GM19099 (cell line): Measurements from ENCODE around the gene TRAK1.

Source experiments
- POLR2A ChIP-seq: IDR thresholded peaks from 3 replicates; pipeline ENCODE4 v1.6.1; 2011; ENCODE audit warnings: low read depth; ENCODE audit not compliant: insufficient read length; ENCODE audit errors: extremely low read depth

TRAK1 gene

DNA sequence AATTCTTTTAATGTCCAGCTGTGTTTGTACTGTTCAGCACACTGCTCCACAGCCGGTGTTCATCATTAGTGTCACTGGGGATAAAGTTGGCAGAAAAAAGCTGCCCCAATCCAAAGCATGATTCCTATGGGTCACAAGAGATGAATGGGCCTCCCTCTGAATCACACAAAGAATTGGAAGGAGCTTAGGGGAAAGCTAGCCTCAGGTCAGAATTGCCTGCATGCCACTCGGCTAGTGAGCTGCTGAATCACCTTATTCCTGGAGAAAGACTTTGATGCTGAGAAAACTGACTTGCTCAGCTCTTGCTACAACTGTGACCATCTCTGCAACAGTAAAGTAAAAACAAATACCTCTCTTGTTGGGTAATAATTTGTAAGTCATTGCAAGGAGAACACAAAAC lies 171.4 kb downstream of the TRAK1 start:
- no peak for TF ChIP-seq POLR2A

DNA sequence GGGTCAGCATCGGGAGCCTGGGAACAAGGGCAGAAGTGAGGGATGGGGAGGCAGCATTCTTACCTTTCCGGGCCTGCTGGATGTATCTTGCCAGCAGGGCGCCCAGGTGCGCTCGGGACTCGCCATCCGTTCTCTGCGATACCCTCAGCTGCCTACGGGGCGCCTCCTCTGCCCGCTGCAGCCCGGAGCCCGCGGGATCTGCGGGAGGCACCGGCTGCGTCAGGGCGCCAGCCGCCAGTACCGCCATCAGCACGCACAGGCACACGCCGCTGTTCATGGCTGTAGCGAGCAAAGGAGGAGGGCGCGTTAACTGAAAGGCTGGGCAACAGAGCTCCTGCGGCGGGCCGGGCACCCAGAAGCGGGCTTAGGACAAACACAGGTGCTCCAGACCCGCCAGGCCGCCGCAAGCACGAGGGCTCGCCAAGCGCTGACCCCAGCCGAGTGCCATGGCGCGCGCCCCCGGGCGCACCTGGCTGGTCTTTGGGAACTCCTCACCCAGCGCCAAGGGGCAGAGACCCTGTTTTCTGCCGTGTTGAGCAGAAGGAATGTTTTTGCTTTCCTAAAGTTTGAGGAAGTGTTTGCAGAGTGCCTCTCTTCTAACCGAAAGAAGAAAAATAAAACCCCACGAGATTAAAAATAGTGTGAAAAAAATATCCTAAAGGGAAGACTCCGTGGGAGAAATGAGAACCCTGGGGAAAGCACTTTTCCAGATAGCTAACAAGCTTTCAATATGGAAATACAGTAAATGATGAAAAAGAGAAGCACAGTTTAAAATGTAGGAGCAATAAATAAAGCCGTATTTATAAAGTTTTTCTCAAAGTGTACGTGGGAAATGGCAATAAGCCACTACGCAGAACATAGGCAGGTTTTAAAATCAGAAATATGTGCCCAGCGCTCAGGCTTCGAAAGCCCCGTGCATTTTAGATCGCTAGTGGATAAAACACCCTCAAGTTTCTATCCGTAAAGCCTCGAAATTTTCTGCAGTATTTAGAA lies 172.5 kb downstream of the TRAK1 start:
- no peak for TF ChIP-seq POLR2A

DNA sequence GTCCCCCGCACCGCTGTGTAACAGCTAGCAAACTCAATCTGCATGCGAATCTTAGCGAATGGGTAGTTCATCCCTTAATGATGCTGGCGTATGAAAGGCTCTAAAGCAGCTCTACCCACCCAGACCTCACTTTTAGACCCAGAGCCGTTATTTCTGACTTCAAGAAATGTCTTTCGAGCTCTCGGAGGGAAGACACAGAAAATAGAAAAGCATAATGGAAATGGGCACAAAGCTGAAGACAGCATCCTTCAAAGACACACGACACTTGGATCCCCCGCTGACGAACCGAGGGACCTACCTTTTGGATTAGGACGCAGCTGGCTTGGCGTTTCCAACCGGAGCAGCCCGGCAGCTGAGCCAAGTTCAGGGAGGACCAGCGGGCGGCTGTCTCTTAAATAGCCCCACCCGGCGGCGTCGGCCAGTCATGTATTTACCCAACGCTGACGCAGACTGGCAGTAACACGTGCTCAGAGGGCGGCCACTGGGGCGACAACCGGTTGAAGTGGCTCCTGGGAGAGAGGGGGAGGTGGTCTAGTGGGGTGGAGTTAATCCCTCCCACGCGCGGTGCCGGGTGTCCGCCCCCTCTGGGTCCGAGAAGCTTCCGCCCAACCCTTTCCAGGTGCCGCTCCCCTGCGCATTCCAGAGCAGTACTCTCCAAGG lies 173.4 kb downstream of the TRAK1 start:
- TF ChIP-seq POLR2A, result no peak

DNA sequence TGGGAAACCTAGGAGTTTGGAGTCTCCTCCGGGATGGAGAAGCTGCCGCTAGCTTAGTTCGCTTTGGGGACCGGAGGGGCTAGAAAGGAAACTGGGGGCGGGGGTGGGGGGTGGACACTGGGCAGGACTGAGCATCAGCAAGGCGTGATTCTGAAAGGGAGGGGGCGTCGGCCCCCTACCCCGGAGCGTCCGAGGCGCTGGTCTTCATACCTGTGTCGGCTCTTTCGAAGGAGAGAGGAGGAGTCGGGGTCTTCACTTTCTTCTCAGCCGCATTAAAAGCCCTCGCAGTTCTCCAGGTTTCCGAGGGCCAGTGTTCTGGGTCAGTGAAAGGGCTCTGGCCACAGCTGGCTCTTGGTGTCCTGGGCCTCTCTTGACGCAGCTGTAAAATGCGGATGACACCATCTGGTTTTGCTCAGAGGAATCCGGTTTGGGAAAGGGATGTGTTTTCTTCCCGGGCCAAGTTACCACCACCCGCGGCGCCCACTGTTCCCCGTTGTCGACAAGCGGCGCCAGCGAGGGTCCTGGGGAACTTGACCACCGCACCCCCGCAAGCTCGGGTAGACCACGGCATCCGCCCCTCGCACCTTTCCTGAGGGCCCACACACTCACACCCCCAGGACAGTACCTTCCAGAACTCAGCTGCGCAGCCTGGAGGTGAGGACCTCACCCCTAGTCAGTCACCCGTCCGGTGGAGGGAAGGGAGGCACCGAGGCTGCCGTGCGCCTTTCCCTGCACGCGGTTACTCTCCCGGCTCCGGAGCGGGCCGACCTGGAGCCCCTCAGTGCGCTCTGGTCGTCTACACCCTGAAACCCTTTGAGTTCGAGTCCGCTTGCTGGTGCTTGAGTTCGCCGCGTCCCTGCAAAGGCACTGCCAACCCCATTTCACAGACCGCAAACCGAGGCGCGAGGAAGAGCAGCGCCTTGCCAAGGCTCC lies 174.2 kb downstream of the TRAK1 start:
- TF ChIP-seq POLR2A, result no peak

DNA sequence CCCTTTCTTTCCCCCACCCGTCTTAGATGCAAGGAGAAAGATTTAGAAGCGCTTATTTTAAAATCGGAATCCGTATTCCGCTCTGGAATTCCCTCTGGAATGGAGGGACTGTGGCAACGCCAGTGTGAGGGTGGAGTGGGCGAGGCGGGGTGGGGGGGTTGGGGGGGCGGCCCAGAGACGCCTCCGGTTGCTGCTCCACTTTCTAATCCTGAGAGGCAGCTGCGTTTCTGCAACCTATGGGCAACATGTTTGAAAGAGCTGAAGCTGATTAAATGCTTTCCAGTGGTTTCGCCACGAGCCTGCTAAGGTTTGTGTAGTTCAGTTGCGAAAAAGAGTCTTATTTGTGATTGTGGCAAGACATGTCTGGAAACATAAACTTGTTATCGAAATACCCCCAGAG lies 174.9 kb downstream of the TRAK1 start, which contains the start of gene CCK:
Gene CCK (minus strand): TSS at position 101 of the 400 bp plus-strand sequence. CDS start 2,555 bp downstream, outside the sequence.
- no peak for TF ChIP-seq POLR2A

DNA sequence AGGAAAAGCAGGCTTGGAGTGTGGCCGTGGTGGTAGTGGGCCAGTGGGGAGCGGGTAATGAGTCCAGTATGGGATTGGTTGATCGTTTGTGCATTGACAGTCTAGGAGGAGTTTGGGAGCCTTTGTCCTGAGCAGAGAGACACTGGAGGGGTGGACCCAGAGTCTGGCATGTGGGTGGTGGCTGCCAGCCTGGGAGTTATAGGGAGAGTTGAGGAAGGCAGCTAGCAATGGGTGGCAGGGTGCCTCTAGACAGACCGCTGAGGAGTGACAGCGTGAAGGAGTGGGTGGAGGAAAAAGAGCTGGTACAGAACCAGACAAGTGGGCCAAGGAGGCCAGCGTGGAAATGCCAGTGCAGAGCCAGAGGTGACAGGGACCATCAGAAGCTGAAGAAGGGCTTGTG lies 176.7 kb downstream of the TRAK1 start:
- no peak for TF ChIP-seq POLR2A

DNA sequence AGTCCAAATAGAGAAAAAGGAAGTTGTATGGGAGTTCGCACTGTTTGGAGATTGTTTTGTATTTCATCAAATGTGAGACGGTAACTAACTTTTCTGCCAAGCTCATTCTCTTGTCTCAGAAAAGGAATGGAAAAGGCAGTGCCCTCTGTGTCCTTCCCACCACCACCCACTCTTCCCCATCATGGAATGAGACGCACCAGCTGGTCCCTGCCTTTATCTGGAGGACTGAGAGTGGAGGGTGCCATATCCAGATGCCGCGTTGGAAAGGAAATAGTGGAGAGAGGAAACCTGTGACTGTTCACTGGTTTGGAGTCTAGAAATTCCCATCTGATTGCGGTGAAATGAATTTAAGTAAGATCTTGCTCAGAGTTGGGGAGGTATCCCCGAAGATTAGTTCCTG lies 178.5 kb downstream of the TRAK1 start:
- no peak for TF ChIP-seq POLR2A

DNA sequence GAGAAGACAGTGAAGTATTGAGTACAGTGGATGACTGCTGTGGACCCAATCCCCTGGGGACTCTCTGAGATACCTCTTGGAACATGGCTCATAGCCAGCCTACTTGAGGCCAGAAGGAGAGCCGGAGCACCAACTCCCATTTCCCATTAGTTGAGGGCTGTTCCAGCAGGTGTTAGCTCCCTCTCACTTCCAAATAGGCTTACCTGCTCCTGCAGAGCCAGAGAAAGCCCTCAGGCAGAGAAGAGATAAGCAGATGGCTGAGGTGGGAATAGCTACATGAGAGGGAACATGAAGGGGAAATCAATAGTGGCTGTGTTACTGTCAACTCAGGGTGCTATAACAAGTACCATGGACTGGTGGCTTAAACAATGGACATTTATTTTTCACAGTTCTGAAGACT lies 179.4 kb downstream of the TRAK1 start:
- no peak for TF ChIP-seq POLR2A

DNA sequence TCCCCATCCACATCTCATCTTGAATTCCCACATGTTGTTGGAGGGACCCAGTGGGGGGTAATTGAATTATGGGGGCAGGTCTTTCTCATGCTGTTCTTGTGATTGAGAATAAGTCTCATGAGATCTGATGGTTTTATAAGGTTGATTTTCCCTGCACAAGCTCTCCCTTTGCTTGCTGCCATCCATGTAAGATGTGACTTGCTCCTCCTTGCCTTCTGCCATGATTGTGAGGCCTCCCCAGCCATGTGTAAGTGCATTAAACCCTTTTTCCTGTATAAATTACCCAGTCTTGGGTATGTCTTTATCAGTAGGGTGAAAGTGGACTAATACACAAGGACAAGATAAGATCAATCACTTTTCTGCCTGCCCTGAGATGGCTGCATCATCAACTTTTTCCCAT lies 180.6 kb downstream of the TRAK1 start:
- no peak for TF ChIP-seq POLR2A

DNA sequence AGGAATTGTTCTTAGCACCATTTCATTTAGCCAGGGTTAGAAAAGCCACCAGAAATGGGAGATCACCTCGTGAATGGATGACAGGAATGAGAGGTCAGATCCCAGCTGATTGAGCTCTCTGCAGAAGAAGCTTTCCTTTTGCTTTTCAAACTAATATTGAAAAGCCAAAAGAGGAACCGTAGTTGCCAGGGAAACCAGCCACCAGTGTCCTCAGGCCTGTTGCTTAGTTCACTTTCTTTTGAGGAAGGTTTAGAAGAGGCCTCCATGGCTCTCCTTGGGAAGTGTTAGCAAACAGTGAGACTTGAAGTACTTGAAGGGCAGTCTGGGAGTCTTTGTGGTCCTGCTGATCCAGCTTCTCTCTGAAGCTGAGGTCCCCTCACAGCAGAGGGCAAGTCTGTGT lies 182.2 kb downstream of the TRAK1 start:
- no peak for TF ChIP-seq POLR2A

DNA sequence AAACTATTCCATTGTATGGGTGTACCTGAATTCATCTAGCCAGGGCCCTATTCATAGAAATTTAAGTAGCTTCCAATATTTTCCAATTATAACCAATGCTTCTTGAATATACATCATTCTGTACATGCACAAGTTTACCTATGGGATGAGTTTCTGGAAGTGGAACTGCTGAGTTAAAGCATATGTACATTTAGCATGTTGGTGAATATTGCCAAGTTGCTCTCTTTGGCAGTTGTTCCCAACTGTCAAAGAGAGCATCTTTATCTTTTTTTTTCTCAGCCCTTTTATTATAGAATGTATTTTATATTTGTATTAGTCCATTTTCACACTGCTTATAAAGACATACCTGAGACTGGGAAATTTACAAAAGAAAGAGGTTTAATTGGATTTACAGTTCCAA lies 183.1 kb downstream of the TRAK1 start:
- no peak for TF ChIP-seq POLR2A

DNA sequence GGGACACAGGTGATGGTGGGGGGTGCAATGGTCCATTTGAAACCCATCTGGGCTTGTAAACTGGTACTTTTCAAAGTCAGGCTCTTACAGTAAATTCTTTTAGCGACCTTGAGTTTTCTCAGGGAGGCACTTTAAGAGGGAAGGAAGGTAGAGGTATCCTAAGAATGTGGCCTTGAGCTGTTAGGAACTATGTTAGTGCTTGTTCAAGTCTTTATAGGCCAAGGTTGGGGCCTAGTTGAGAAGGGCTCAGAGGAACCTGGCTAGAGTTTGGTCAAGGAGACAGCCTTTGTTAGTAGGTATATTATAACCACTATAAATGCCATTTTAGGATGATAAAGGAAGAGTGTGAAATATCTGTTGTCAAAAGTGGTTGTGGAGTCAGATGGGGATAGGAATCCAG lies 184.1 kb downstream of the TRAK1 start:
- no peak for TF ChIP-seq POLR2A
